ENCODE data around the gene RERE.
A peak's percentile ranks its signal among the peaks of the same experiment; 100 is the strongest.

The RERE gene

GRCh38 chr1:8483586-8483985 is 333.9 kb downstream of the RERE start:
- no peak for DNase-seq

GRCh38 chr1:8482979-8483381 is 334.5 kb downstream of the RERE start:
- no peak for DNase-seq

- DNase-seq: no peak
Measured at GRCh38 chr1:8481650-8482380, 335.6 kb downstream of the RERE start.

GRCh38 chr1:8478566-8478965 is 338.9 kb downstream of the RERE start:
- DNase-seq: no peak

- DNase-seq: no peak
Measured at GRCh38 chr1:8477983-8478362, 339.5 kb downstream of the RERE start.

- DNase-seq: no peak
Measured at GRCh38 chr1:8477166-8477982, 340.1 kb downstream of the RERE start.

- no peak for DNase-seq
Measured at GRCh38 chr1:8476006-8476405, 341.4 kb downstream of the RERE start.

- no peak for DNase-seq
Measured at GRCh38 chr1:8474369-8474768, 343.1 kb downstream of the RERE start.

GRCh38 chr1:8473891-8474300 is 343.5 kb downstream of the RERE start:
- DNase-seq: no peak

GRCh38 chr1:8473121-8473875 is 344.1 kb downstream of the RERE start:
- no peak for DNase-seq

GRCh38 chr1:8472668-8473067 is 344.8 kb downstream of the RERE start:
- no peak for DNase-seq

GRCh38 chr1:8471451-8471850 is 346.0 kb downstream of the RERE start:
- no peak for DNase-seq

- no peak for DNase-seq
Measured at GRCh38 chr1:8468751-8469150, 348.7 kb downstream of the RERE start.

GRCh38 chr1:8467308-8467707 is 350.1 kb downstream of the RERE start:
- no peak for DNase-seq

- DNase-seq: peak in 15 of 51 donors; percentile 15 to 48 (median 29)
Measured at GRCh38 chr1:8465692-8466091, 351.7 kb downstream of the RERE start.

- peak in 2 of 51 donors; percentile 23 to 25 for DNase-seq
Measured at GRCh38 chr1:8465013-8465412, 352.4 kb downstream of the RERE start.

GRCh38 chr1:8464377-8464776 is 353.1 kb downstream of the RERE start:
- DNase-seq: no peak

- DNase-seq: peak in 4 of 51 donors; percentile 16 to 86 (median 37)
Measured at GRCh38 chr1:8463144-8463927, 354.1 kb downstream of the RERE start.

GRCh38 chr1:8462371-8462892 is 355.0 kb downstream of the RERE start:
- no peak for DNase-seq

GRCh38 chr1:8461351-8462110 is 355.9 kb downstream of the RERE start:
- DNase-seq: no peak
